ENCODE data around the gene C22orf23. TPM values are rescaled to one million over a fixed set of nuclear protein-coding genes. Genes with fewer than 3 reads are reported as not detected.

Gene C22orf23
- total and polyA plus RNA-seq, 2 donors, result 0.09 to 0.34 TPM

DNA sequence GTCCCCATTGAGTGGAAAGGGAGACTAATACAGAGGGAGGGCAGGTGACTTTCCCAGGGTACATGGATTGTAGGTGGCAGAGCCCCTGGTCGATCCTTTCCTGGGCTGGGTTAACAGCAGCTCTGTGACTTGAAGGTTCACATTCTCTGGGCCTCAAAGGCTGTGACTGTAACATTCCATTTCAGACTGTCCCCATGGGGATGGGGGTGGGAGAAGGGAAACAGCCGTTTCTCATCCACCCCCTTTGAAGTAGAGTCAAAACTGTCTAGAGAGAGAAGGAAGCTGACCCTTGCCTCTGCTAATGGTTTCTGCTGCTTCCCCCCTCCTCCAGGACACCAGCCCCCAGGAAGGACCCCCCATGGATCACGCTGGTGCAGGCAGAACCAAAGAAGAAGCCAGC is 28.1 kb downstream of the C22orf23 start:
- no peak for DNase-seq (ENCODE audit: low read depth in 6 of 9, low spot score in 9 of 9)
- Histone ChIP-seq H3K4me1 (ENCODE audit: control insufficient read depth in 2 of 2, insufficient read depth in 2 of 2, low read length in 2 of 2) (no peaks in the 10 kb centered on the region), H3K4me3 (ENCODE audit: low read length in 2 of 2) (no peak overlapping the region), H3K9me3 (ENCODE audit: control insufficient read depth in 2 of 2, insufficient read depth in 1 of 2, low read length in 1 of 2) (no peaks in the 10 kb centered on the region), H3K36me3 (ENCODE audit: control insufficient read depth in 2 of 2, insufficient read depth in 2 of 2, low read length in 1 of 2) (peaks cover 17 to 37% of the 10 kb centered on the region in 2 donors), H3K27me3 (ENCODE audit: control insufficient read depth in 2 of 2, insufficient read depth in 1 of 2, low read length in 1 of 2) (no peaks in the 10 kb centered on the region), H3K27ac (ENCODE audit: low read depth in 1 of 2, low read length in 1 of 2) (no peak overlapping the region)
- WGBS, result 95% methylated on average over 3 of the region's 3 CpGs

- WGBS, result 97% methylated on average over 18 of the region's 18 CpGs
- Histone ChIP-seq H3K27me3 (ENCODE audit: control insufficient read depth in 2 of 2, insufficient read depth in 1 of 2, low read length in 1 of 2) (no peaks in the 10 kb centered on the region), H3K4me1 (ENCODE audit: control insufficient read depth in 2 of 2, insufficient read depth in 2 of 2, low read length in 2 of 2) (no peaks in the 10 kb centered on the region), H3K4me3 (ENCODE audit: low read length in 2 of 2) (no peak overlapping the region), H3K9me3 (ENCODE audit: control insufficient read depth in 2 of 2, insufficient read depth in 1 of 2, low read length in 1 of 2) (no peaks in the 10 kb centered on the region), H3K36me3 (ENCODE audit: control insufficient read depth in 2 of 2, insufficient read depth in 2 of 2, low read length in 1 of 2) (peaks cover 17 to 31% of the 10 kb centered on the region in 2 donors), H3K27ac (ENCODE audit: low read depth in 1 of 2, low read length in 1 of 2) (no peak overlapping the region)
- DNase-seq (ENCODE audit: low read depth in 6 of 9, low spot score in 9 of 9), result no peak
Observed at GRCh38 chr22:37924386-37925065, 28.9 kb downstream of the C22orf23 start.

DNA sequence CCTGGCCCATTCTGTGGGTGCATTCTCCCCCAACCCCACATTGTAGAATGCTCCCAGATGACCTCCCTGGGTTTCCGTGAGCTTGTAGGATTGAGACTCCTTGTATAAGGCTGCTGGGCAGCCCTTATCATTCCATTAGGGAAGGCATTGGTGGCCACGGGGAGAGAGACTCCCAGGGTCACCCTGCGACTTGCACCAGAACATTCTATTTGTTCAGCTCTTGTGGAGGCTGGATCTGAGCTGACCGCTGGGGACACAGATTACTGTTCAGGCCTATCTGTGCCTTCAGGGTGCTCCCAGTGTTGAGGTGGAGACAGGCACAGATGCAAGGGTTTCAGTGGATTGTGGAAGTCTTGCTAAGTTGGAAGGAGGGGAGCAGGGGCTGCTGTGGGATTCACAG is 29.5 kb downstream of the C22orf23 start:
- no peak for DNase-seq (ENCODE audit: low read depth in 6 of 9, low spot score in 9 of 9)
- no peaks in the 10 kb centered on the region for H3K27me3 ChIP-seq (ENCODE audit: control insufficient read depth in 2 of 2, insufficient read depth in 1 of 2, low read length in 1 of 2)
- H3K9me3 ChIP-seq (ENCODE audit: control insufficient read depth in 2 of 2, insufficient read depth in 1 of 2, low read length in 1 of 2), result no peaks in the 10 kb centered on the region
- 97% methylated on average over 4 of the region's 4 CpGs for WGBS
- peaks cover 17 to 33% of the 10 kb centered on the region in 2 donors for H3K36me3 ChIP-seq (ENCODE audit: control insufficient read depth in 2 of 2, insufficient read depth in 2 of 2, low read length in 1 of 2)
- no peak overlapping the region for H3K27ac ChIP-seq (ENCODE audit: low read depth in 1 of 2, low read length in 1 of 2)
- H3K4me1 ChIP-seq (ENCODE audit: control insufficient read depth in 2 of 2, insufficient read depth in 2 of 2, low read length in 2 of 2), result no peaks in the 10 kb centered on the region
- no peak overlapping the region for H3K4me3 ChIP-seq (ENCODE audit: low read length in 2 of 2)

DNA sequence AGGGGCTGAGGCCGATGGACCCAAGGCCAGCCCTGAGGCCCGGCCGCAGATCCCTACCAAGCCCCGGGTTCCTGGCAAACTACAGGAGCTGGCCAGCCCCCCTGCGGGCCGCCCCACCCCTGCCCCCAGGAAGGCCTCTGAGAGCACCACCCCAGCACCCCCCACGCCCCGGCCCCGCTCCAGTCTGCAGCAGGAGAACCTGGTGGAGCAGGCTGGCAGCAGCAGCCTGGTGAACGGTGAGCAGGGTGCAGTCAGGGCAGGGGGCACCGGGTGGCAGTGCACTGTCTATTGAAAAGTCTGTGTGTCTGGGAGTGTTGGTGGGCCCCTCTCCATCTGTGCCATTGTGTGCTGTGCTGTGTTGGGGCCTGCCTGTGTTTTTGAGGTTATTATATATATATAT is 31.2 kb downstream of the C22orf23 start:
- DNase-seq (ENCODE audit: low read depth in 6 of 9, low spot score in 9 of 9), result no peak
- no peak overlapping the region for H3K4me3 ChIP-seq (ENCODE audit: low read length in 2 of 2)
- peaks cover 0 to 3% of the 10 kb centered on the region in 2 donors for H3K4me1 ChIP-seq (ENCODE audit: control insufficient read depth in 2 of 2, insufficient read depth in 2 of 2, low read length in 2 of 2)
- H3K27ac ChIP-seq (ENCODE audit: low read depth in 1 of 2, low read length in 1 of 2), result no peak overlapping the region
- 97% methylated on average over 11 of the region's 11 CpGs for WGBS
- no peaks in the 10 kb centered on the region for H3K9me3 ChIP-seq (ENCODE audit: control insufficient read depth in 2 of 2, insufficient read depth in 1 of 2, low read length in 1 of 2)
- H3K27me3 ChIP-seq (ENCODE audit: control insufficient read depth in 2 of 2, insufficient read depth in 1 of 2, low read length in 1 of 2), result no peaks in the 10 kb centered on the region
- peaks cover 23 to 46% of the 10 kb centered on the region in 2 donors for H3K36me3 ChIP-seq (ENCODE audit: control insufficient read depth in 2 of 2, insufficient read depth in 2 of 2, low read length in 1 of 2)

DNA sequence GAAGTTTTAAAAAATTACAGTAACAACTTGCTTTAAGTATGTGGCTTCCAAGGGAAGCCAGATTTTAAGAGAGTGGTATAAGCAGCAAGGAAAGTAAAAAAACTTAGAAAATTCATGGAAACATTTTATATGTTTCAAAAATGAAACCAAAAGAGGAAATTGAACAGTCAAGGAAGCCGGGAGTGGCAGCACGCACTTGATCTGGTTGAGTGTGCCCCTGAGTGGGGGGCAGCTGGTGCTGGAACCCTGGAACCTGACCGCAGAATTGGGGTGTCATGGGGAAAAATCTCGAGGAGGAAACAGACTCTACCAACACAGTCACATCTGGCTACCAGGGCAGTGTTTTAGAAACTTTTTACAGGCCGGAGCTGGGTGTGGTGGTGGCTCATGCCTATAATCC is 33.3 kb downstream of the C22orf23 start:
- DNase-seq (ENCODE audit: low read depth in 6 of 9, low spot score in 9 of 9), result no peak
- no peak overlapping the region for H3K27ac ChIP-seq (ENCODE audit: low read depth in 1 of 2, low read length in 1 of 2)

DNA sequence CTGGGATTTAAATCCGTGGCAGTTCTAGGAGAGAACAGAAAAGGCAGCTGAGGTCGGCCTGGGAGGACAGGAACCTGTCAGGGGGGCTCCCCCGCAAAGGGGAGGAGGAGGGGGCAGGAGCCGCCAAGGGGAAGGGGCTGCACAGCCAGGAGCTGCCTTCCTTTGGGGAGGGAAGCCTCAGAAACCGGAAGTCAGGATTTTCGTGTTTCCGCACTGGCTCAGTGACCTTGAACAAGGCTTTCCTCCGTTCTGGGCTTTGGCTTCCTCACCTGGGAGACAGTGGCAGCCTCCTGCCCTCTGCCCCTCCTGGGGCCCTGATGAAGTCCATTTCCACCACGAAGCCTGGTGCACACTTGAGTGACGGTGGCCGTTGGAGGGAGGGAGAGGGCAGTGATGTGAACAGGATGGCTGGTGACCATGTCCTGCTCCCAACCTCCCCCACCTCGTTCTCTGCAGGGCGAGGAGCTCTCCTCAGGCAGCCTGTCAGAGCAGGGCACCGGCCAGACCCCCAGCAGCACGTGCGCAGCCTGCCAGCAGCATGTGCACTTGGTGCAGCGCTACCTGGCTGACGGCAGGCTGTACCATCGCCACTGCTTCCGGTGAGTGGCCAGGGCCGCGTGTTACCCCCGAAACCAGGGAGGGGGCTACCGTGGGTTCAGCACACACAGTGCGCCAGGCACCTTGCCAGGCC is 34.7 kb downstream of the C22orf23 start:
- peaks cover 22 to 35% of the 10 kb centered on the region in 2 donors for H3K36me3 ChIP-seq (ENCODE audit: control insufficient read depth in 2 of 2, insufficient read depth in 2 of 2, low read length in 1 of 2)
- H3K27ac ChIP-seq (ENCODE audit: low read depth in 1 of 2, low read length in 1 of 2), result no peak overlapping the region
- no peaks in the 10 kb centered on the region for H3K27me3 ChIP-seq (ENCODE audit: control insufficient read depth in 2 of 2, insufficient read depth in 1 of 2, low read length in 1 of 2)
- H3K9me3 ChIP-seq (ENCODE audit: control insufficient read depth in 2 of 2, insufficient read depth in 1 of 2, low read length in 1 of 2), result no peaks in the 10 kb centered on the region
- no peak overlapping the region for H3K4me3 ChIP-seq (ENCODE audit: low read length in 2 of 2)
- WGBS, result 96% methylated on average over 25 of the region's 25 CpGs
- peaks cover 0 to 3% of the 10 kb centered on the region in 2 donors for H3K4me1 ChIP-seq (ENCODE audit: control insufficient read depth in 2 of 2, insufficient read depth in 2 of 2, low read length in 2 of 2)
- DNase-seq (ENCODE audit: low read depth in 6 of 9, low spot score in 9 of 9), result no peak

More for the DNA sequence above, 33.3 kb downstream of the C22orf23 start:
- Histone ChIP-seq H3K36me3 (ENCODE audit: control insufficient read depth in 2 of 2, insufficient read depth in 2 of 2, low read length in 1 of 2) (peaks cover 22 to 39% of the 10 kb centered on the region in 2 donors), H3K4me1 (ENCODE audit: control insufficient read depth in 2 of 2, insufficient read depth in 2 of 2, low read length in 2 of 2) (peaks cover 0 to 3% of the 10 kb centered on the region in 2 donors), H3K9me3 (ENCODE audit: control insufficient read depth in 2 of 2, insufficient read depth in 1 of 2, low read length in 1 of 2) (no peaks in the 10 kb centered on the region), H3K27me3 (ENCODE audit: control insufficient read depth in 2 of 2, insufficient read depth in 1 of 2, low read length in 1 of 2) (no peaks in the 10 kb centered on the region), H3K4me3 (ENCODE audit: low read length in 2 of 2) (no peak overlapping the region)
- WGBS, result 25% methylated on average over 5 of the region's 5 CpGs

GRCh38 chr22:37917874-37918548 is 35.4 kb downstream of the C22orf23 start:
- H3K36me3 ChIP-seq (ENCODE audit: control insufficient read depth in 2 of 2, insufficient read depth in 2 of 2, low read length in 1 of 2), result peaks cover 26 to 35% of the 10 kb centered on the region in 2 donors
- peaks cover 0 to 3% of the 10 kb centered on the region in 2 donors for H3K4me1 ChIP-seq (ENCODE audit: control insufficient read depth in 2 of 2, insufficient read depth in 2 of 2, low read length in 2 of 2)
- DNase-seq (ENCODE audit: low read depth in 6 of 9, low spot score in 9 of 9), result no peak
- H3K27me3 ChIP-seq (ENCODE audit: control insufficient read depth in 2 of 2, insufficient read depth in 1 of 2, low read length in 1 of 2), result no peaks in the 10 kb centered on the region
- no peak overlapping the region for H3K4me3 ChIP-seq (ENCODE audit: low read length in 2 of 2)
- no peak overlapping the region for H3K27ac ChIP-seq (ENCODE audit: low read depth in 1 of 2, low read length in 1 of 2)
- WGBS, result 90% methylated on average over 4 of the region's 4 CpGs
- no peaks in the 10 kb centered on the region for H3K9me3 ChIP-seq (ENCODE audit: control insufficient read depth in 2 of 2, insufficient read depth in 1 of 2, low read length in 1 of 2)

GRCh38 chr22:37916311-37916710 is 37.1 kb downstream of the C22orf23 start:
- Histone ChIP-seq H3K27ac (ENCODE audit: low read depth in 1 of 2, low read length in 1 of 2) (no peak overlapping the region), H3K36me3 (ENCODE audit: control insufficient read depth in 2 of 2, insufficient read depth in 2 of 2, low read length in 1 of 2) (peaks cover 19 to 40% of the 10 kb centered on the region in 2 donors)

GRCh38 chr22:37913233-37913721 is 40.1 kb downstream of the C22orf23 start:
- DNase-seq (ENCODE audit: low read depth in 6 of 9, low spot score in 9 of 9), result no peak
- H3K4me3 ChIP-seq (ENCODE audit: low read length in 2 of 2), result no peak overlapping the region
- no peaks in the 10 kb centered on the region for H3K27me3 ChIP-seq (ENCODE audit: control insufficient read depth in 2 of 2, insufficient read depth in 1 of 2, low read length in 1 of 2)
- peaks cover 19 to 30% of the 10 kb centered on the region in 2 donors for H3K36me3 ChIP-seq (ENCODE audit: control insufficient read depth in 2 of 2, insufficient read depth in 2 of 2, low read length in 1 of 2)
- no peak overlapping the region for H3K27ac ChIP-seq (ENCODE audit: low read depth in 1 of 2, low read length in 1 of 2)
- H3K4me1 ChIP-seq (ENCODE audit: control insufficient read depth in 2 of 2, insufficient read depth in 2 of 2, low read length in 2 of 2), result peaks cover 0 to 1% of the 10 kb centered on the region in 2 donors
- H3K9me3 ChIP-seq (ENCODE audit: control insufficient read depth in 2 of 2, insufficient read depth in 1 of 2, low read length in 1 of 2), result no peaks in the 10 kb centered on the region
- WGBS, result 94% methylated on average over 7 of the region's 7 CpGs

More at GRCh38 chr22:37916311-37916710, 37.1 kb downstream of the C22orf23 start:
- no peak overlapping the region for H3K4me3 ChIP-seq (ENCODE audit: low read length in 2 of 2)
- no peaks in the 10 kb centered on the region for H3K27me3 ChIP-seq (ENCODE audit: control insufficient read depth in 2 of 2, insufficient read depth in 1 of 2, low read length in 1 of 2)
- no peak for DNase-seq (ENCODE audit: low read depth in 6 of 9, low spot score in 9 of 9)
- H3K9me3 ChIP-seq (ENCODE audit: control insufficient read depth in 2 of 2, insufficient read depth in 1 of 2, low read length in 1 of 2), result no peaks in the 10 kb centered on the region
- H3K4me1 ChIP-seq (ENCODE audit: control insufficient read depth in 2 of 2, insufficient read depth in 2 of 2, low read length in 2 of 2), result peaks cover 0 to 3% of the 10 kb centered on the region in 2 donors
- 96% methylated on average over 5 of the region's 5 CpGs for WGBS
